GM19351 (cell line): ENCODE results near the gene TUBB2B.
"Not testable (repeated sequence)": the region's sequence is repeated elsewhere in the genome, so short reads cannot be mapped to it uniquely, and the experiment has no call there.

Experiments used
- ATAC-seq: cut with Tn5 transposase; IDR thresholded peaks from one replicate; pipeline ENCODE4 v1.9.1; 2021; ENCODE audit warnings: mild to moderate bottlenecking, moderate library complexity; ENCODE audit not compliant: unreplicated experiment

TUBB2B gene

GRCh38 chr6:3190779-3191178 lies 36.7 kb downstream of the TUBB2B start:
- ATAC-seq, result no peak

GRCh38 chr6:3190056-3190455 lies 37.4 kb downstream of the TUBB2B start:
- ATAC-seq, result no peak

GRCh38 chr6:3189192-3189591 lies 38.3 kb downstream of the TUBB2B start:
- not testable (repeated sequence) for ATAC-seq

- no peak for ATAC-seq
Observed at GRCh38 chr6:3188262-3188661, 39.2 kb downstream of the TUBB2B start.

GRCh38 chr6:3186974-3187382 lies 40.5 kb downstream of the TUBB2B start:
- ATAC-seq, result no peak

- no peak for ATAC-seq
Observed at GRCh38 chr6:3183066-3183465, 44.4 kb downstream of the TUBB2B start.

GRCh38 chr6:3181105-3181504 lies 46.3 kb downstream of the TUBB2B start:
- ATAC-seq, result no peak

GRCh38 chr6:3179945-3180344 lies 47.5 kb downstream of the TUBB2B start:
- ATAC-seq, result not testable (repeated sequence)

- not testable (repeated sequence) for ATAC-seq
Observed at GRCh38 chr6:3178666-3179065, 48.8 kb downstream of the TUBB2B start.

GRCh38 chr6:3176562-3177355 lies 50.7 kb downstream of the TUBB2B start:
- ATAC-seq, result no peak

- ATAC-seq, result no peak
Observed at GRCh38 chr6:3175715-3176402, 51.6 kb downstream of the TUBB2B start.
